ENCODE measurements around the gene DOK3.

Gene DOK3

GRCh38 chr5:177456976-177457851, 52.4 kb downstream of the DOK3 start:
- DNase-seq (ENCODE audit: low spot score), result peak; percentile 93
- in situ Hi-C loops (cut with MboI; ENCODE audit: low sequenced_read_pairs, unreplicated experiment), result loop anchor here (10.0 kb wide), 1 partner anchor 52 kb away; the partner anchor contains the start of genes F12 and PFN3
- TF ChIP-seq CTCF (IDR thresholded peaks at IDR 0.05; ENCODE audit: borderline replicate concordance, control extremely low read depth, extremely low read depth, insufficient read depth, missing control alignments), result peak; percentile 16

GRCh38 chr5:177456591-177456964, 53.0 kb downstream of the DOK3 start:
- in situ Hi-C loops (cut with MboI; ENCODE audit: low sequenced_read_pairs, unreplicated experiment), result loop anchor here (10.0 kb wide), 1 partner anchor 52 kb away; the partner anchor contains the start of genes F12 and PFN3

GRCh38 chr5:177455661-177456590, 53.7 kb downstream of the DOK3 start:
- TF ChIP-seq CTCF (IDR thresholded peaks at IDR 0.05; ENCODE audit: borderline replicate concordance, control extremely low read depth, extremely low read depth, insufficient read depth, missing control alignments), result peak; percentile 95
- DNase-seq (ENCODE audit: low spot score), result peak; percentile 93
- in situ Hi-C loops (cut with MboI; ENCODE audit: low sequenced_read_pairs, unreplicated experiment), result loop anchor here (10.0 kb wide), 1 partner anchor 51 kb away; the partner anchor contains the start of genes F12 and PFN3

More at GRCh38 chr5:177456591-177456964, 53.0 kb downstream of the DOK3 start:
- no peak for TF ChIP-seq CTCF (IDR thresholded peaks at IDR 0.05; ENCODE audit: borderline replicate concordance, control extremely low read depth, extremely low read depth, insufficient read depth, missing control alignments)
- DNase-seq (ENCODE audit: low spot score), result no peak

- DNase-seq (ENCODE audit: low spot score), result peak; percentile 89
- in situ Hi-C loops (cut with MboI; ENCODE audit: low sequenced_read_pairs, unreplicated experiment), result loop anchor here (10.0 kb wide), 1 partner anchor 50 kb away; the partner anchor contains the start of genes F12 and PFN3
- peak; percentile 90 for TF ChIP-seq CTCF (IDR thresholded peaks at IDR 0.05; ENCODE audit: borderline replicate concordance, control extremely low read depth, extremely low read depth, insufficient read depth, missing control alignments)
Measured at GRCh38 chr5:177455036-177455660, 54.5 kb downstream of the DOK3 start.

- peak; percentile 98 for TF ChIP-seq CTCF (IDR thresholded peaks at IDR 0.05; ENCODE audit: borderline replicate concordance, control extremely low read depth, extremely low read depth, insufficient read depth, missing control alignments)
- in situ Hi-C loops (cut with MboI; ENCODE audit: low sequenced_read_pairs, unreplicated experiment), result loop anchor here (10.0 kb wide), 1 partner anchor 50 kb away; the partner anchor contains the start of genes F12 and PFN3
- peak; percentile 97 for DNase-seq (ENCODE audit: low spot score)
Measured at GRCh38 chr5:177454397-177455035, 55.1 kb downstream of the DOK3 start.

All from GM13976 (cell line).